ENCODE data around the gene WDR72. TPM values are rescaled to one million over a fixed set of nuclear protein-coding genes. Genes with fewer than 3 reads are reported as not detected.

WDR72 gene
- total RNA-seq, 4 donors from 2014 or later = 1.0 to 8.1 (median 4.6) TPM

DNA sequence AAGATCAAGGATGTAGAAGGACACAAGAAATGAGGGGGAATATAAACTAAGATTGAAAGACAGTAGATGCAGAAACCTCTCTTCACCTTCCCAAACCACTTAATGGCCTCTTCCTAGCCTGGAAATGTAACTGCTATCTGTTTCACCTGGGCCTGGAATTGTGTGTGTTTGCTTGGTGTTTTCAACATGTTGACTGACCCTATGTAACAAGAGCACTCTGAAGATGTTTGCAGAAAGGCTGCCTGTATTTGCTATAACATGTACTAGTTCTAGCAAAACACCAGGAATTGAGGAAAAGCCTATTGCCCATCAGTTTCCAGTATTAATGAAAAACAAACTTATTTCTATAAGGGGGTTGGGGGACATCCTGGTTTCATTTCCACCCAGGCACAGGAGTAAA lies 248.3 kb downstream of the WDR72 start:
- no peak for DNase-seq (ENCODE audit: low spot score in 2 of 2)
- intact Hi-C loops (cut with DNase I; ENCODE audit: low total_unique reads) = no loop called here
- H3K4me3 ChIP-seq (ENCODE audit: low read depth, poor library complexity, severe bottlenecking) = no peak overlapping the region
- TF ChIP-seq POLR2A (IDR thresholded peaks at IDR 0.05) (no peak), CTCF (IDR thresholded peaks at IDR 0.05) (no peak)

GRCh38 chr15:53506370-53506769 lies 253.1 kb downstream of the WDR72 start:
- intact Hi-C loops (cut with DNase I; ENCODE audit: low total_unique reads) = no loop called here
- H3K4me3 ChIP-seq (ENCODE audit: low read depth, poor library complexity, severe bottlenecking) = no peak overlapping the region
- DNase-seq (ENCODE audit: low spot score in 2 of 2) = no peak
- WGBS, 2 donors = 47% methylated on average over 2 of the region's 2 CpGs
- TF ChIP-seq CTCF (IDR thresholded peaks at IDR 0.05) (no peak), POLR2A (IDR thresholded peaks at IDR 0.05) (no peak)

DNA sequence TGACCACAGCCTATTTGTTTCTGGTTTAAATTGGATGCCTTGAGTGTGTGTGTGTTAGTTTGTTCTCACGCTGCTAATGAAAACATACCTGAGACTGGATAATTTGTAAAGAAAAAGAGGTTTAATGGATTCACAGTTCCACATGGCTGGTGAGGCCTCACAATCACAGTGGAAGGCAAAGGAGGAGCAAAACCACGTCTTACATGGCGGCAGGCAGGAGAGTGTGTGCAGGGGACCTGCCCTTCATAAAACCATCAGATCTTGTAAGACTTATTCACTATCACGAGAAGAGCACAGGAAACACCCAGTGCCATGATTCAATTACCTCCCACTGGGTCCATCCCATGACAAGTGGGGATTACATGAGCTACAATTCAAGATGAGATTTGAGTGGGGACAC lies 260.5 kb downstream of the WDR72 start:
- TF ChIP-seq CTCF (IDR thresholded peaks at IDR 0.05) (no peak), POLR2A (IDR thresholded peaks at IDR 0.05) (no peak)
- no peak overlapping the region for H3K4me3 ChIP-seq (ENCODE audit: low read depth, poor library complexity, severe bottlenecking)
- 67 to 80% methylated on average over 4 of the region's 4 CpGs for WGBS, 2 donors
- DNase-seq (ENCODE audit: low spot score in 2 of 2) = no peak
- intact Hi-C loops (cut with DNase I; ENCODE audit: low total_unique reads) = no loop called here

DNA sequence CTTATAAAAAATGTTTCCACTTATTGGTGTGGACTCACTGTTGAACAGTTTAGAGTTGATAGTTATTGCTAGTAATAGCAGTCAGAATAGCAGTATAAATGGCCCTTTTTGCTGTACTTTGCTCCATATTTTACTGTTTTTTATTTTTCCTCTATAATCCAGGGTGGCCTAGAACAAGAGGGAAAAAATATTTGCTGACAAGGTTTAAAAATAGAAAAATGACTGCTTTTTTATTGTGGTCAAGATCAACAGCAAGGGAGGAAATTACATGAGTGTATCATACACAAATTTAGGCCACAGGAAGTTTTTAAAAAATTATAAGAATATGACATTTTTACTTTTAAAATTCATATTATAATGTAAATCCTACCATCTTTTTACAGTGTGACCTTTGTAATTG lies 269.1 kb downstream of the WDR72 start:
- no peak for TF ChIP-seq CTCF (IDR thresholded peaks at IDR 0.05)
- no peak for TF ChIP-seq POLR2A (IDR thresholded peaks at IDR 0.05)
- H3K4me3 ChIP-seq (ENCODE audit: low read depth, poor library complexity, severe bottlenecking) = no peak overlapping the region
- intact Hi-C loops (cut with DNase I; ENCODE audit: low total_unique reads) = no loop called here
- no peak for DNase-seq (ENCODE audit: low spot score in 2 of 2)

GRCh38 chr15:53482055-53482454 lies 277.4 kb downstream of the WDR72 start:
- TF ChIP-seq POLR2A (IDR thresholded peaks at IDR 0.05) (no peak), CTCF (IDR thresholded peaks at IDR 0.05) (no peak)
- DNase-seq (ENCODE audit: low spot score in 2 of 2) = no peak
- intact Hi-C loops (cut with DNase I; ENCODE audit: low total_unique reads) = no loop called here
- H3K4me3 ChIP-seq (ENCODE audit: low read depth, poor library complexity, severe bottlenecking) = no peak overlapping the region
- 90 to 100% methylated on average over 1 of the region's 1 CpG for WGBS, 2 donors

DNA sequence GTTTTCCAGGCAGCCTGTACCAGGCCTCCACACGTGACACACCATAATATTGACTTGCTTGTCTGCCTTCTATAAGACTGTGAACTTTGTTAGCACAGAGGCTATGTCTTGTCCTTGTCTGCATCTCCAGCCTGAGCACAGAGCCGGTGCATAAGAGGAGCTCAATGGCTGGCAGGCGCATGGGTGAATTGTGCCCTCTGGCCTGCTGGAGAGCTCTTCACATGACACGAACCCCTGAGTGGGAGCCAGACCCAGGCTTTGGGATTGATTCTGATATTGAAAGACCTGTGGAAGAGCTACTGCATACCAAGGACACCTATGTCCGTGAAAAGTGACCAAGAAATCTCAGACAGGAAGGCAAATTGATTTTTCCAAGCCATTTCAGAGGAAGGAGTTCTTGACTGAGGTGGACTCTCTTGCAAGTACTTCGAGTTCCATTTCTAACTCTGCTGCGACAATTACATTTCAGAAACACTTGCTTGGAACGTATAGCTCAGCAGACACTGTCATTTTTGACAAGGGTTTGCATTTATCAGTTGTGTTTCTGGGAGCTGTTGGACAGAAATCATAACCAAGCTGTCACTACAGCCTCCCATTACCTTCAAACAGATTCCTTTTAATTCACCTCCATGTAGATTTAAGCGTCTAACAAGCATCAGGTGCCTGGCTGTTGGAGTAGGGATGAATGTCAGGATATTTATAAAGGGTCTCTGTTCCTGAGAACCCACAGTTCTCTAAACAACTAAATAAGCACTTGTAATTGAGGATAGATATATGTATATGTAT lies 281.3 kb downstream of the WDR72 start:
- DNase-seq (ENCODE audit: low spot score in 2 of 2) = no peak
- intact Hi-C loops (cut with DNase I; ENCODE audit: low total_unique reads) = no loop called here
- TF ChIP-seq POLR2A (IDR thresholded peaks at IDR 0.05) (no peak), CTCF (IDR thresholded peaks at IDR 0.05) (no peak)
- WGBS, 2 donors = 76% methylated on average over 9 of the region's 9 CpGs
- H3K4me3 ChIP-seq (ENCODE audit: low read depth, poor library complexity, severe bottlenecking) = no peak overlapping the region

Measured in lower leg skin (tissue), 4 donors.